ENCODE results near the gene MXI1. TPM values are rescaled to one million over a fixed set of nuclear protein-coding genes. Genes with fewer than 3 reads are reported as not detected.

Gene MXI1
- total RNA-seq, 3 donors from 2014 or later (not counting 1 experiment from before 2014, with no cell fraction given) = 11.2 to 14.1 (median 13.6) TPM

- intact Hi-C loops (cut with micrococcal nuclease) = loop anchor here (10.0 kb wide), 1 partner anchor 216 kb away; the partner anchor contains the start of gene ADD3
These were observed 13.8 kb downstream of the MXI1 start for GRCh38 chr10:110221044-110221720.

GRCh38 chr10:110221721-110222261 lies 14.4 kb downstream of the MXI1 start:
- Histone ChIP-seq H3K27ac (ENCODE audit: low read length) (no peak overlapping the region), H3K36me3 (ENCODE audit: control insufficient read depth, insufficient read depth, low read length) (no peaks in the 10 kb centered on the region), H3K4me3 (ENCODE audit: low read length) (no peak overlapping the region), H3K27me3 (ENCODE audit: control insufficient read depth, insufficient read depth, low read length) (peaks cover 6% of the 10 kb centered on the region), H3K9me3 (ENCODE audit: control insufficient read depth, insufficient read depth, low read length) (no peaks in the 10 kb centered on the region), H3K4me1 (ENCODE audit: control insufficient read depth, insufficient read depth, low read length) (peaks cover 15% of the 10 kb centered on the region)
- Mint-ChIP-seq H3K9me3 (no peaks in the 10 kb centered on the region), H3K27ac (peak overlapping the region in 1 of 2 donors; percentile 85), H3K36me3 (no peaks in the 10 kb centered on the region), H3K27me3 (ENCODE audit: low read depth in 2 of 2) (peaks cover 40 to 59% of the 10 kb centered on the region in 2 donors), H3K4me1 (peaks cover 17 to 26% of the 10 kb centered on the region in 2 donors), H3K4me3 (no peak overlapping the region)
- intact Hi-C loops (cut with micrococcal nuclease) = loop anchor here (10.0 kb wide), 1 partner anchor 217 kb away; the partner anchor contains the start of gene ADD3
- ATAC-seq = peak in 2 of 3 donors; percentile 18 to 35
- WGBS (ENCODE audit: insufficient coverage) = 12% methylated on average over 20 of the region's 20 CpGs
- peak; percentile 42 to 87 for DNase-seq
- TF ChIP-seq CTCF (IDR thresholded peaks at IDR 0.05) = no peak

More at GRCh38 chr10:110221044-110221720, 13.8 kb downstream of the MXI1 start:
- Mint-ChIP-seq H3K27ac (peak overlapping the region in 1 of 2 donors; percentile 85), H3K9me3 (no peaks in the 10 kb centered on the region), H3K4me3 (no peak overlapping the region), H3K4me1 (peaks cover 17 to 26% of the 10 kb centered on the region in 2 donors), H3K27me3 (ENCODE audit: low read depth in 2 of 2) (peaks cover 41 to 61% of the 10 kb centered on the region in 2 donors), H3K36me3 (no peaks in the 10 kb centered on the region)
- Histone ChIP-seq H3K4me1 (ENCODE audit: control insufficient read depth, insufficient read depth, low read length) (peaks cover 15% of the 10 kb centered on the region), H3K36me3 (ENCODE audit: control insufficient read depth, insufficient read depth, low read length) (no peaks in the 10 kb centered on the region), H3K9me3 (ENCODE audit: control insufficient read depth, insufficient read depth, low read length) (no peaks in the 10 kb centered on the region), H3K27ac (ENCODE audit: low read length) (no peak overlapping the region), H3K4me3 (ENCODE audit: low read length) (no peak overlapping the region), H3K27me3 (ENCODE audit: control insufficient read depth, insufficient read depth, low read length) (peaks cover 6% of the 10 kb centered on the region)
- no peak for DNase-seq
- WGBS (ENCODE audit: insufficient coverage) = 94% methylated on average over 4 of the region's 4 CpGs
- TF ChIP-seq CTCF (IDR thresholded peaks at IDR 0.05) = no peak
- ATAC-seq = no peak

- H3K4me3 ChIP-seq (ENCODE audit: low read length) = no peak overlapping the region
- no peaks in the 10 kb centered on the region for H3K9me3 Mint-ChIP-seq
- no peaks in the 10 kb centered on the region for H3K36me3 ChIP-seq (ENCODE audit: control insufficient read depth, insufficient read depth, low read length)
- no peak for ATAC-seq
- no peak for TF ChIP-seq CTCF (IDR thresholded peaks at IDR 0.05)
- peak overlapping the region in 1 of 2 donors; percentile 85 for H3K27ac Mint-ChIP-seq
- H3K27ac ChIP-seq (ENCODE audit: low read length) = no peak overlapping the region
- no peaks in the 10 kb centered on the region for H3K36me3 Mint-ChIP-seq
- no peaks in the 10 kb centered on the region for H3K9me3 ChIP-seq (ENCODE audit: control insufficient read depth, insufficient read depth, low read length)
- no peak overlapping the region for H3K4me3 Mint-ChIP-seq
- no peak for DNase-seq
- H3K27me3 Mint-ChIP-seq (ENCODE audit: low read depth in 2 of 2) = peaks cover 31 to 49% of the 10 kb centered on the region in 2 donors
- H3K27me3 ChIP-seq (ENCODE audit: control insufficient read depth, insufficient read depth, low read length) = peaks cover 6% of the 10 kb centered on the region
- H3K4me1 Mint-ChIP-seq = peaks cover 22 to 25% of the 10 kb centered on the region in 2 donors
- 96% methylated on average over 3 of the region's 4 CpGs for WGBS (ENCODE audit: insufficient coverage)
- intact Hi-C loops (cut with micrococcal nuclease) = loop anchor here (10.0 kb wide), 1 partner anchor 218 kb away; the partner anchor contains the start of gene ADD3
- peaks cover 20% of the 10 kb centered on the region for H3K4me1 ChIP-seq (ENCODE audit: control insufficient read depth, insufficient read depth, low read length)
These were observed 15.4 kb downstream of the MXI1 start for GRCh38 chr10:110222641-110223297.

Measured in natural killer cell (primary cell).